CD4-positive, alpha-beta T cell treated with Interleukin-17A for 4 hours (primary cell): Measurements from ENCODE around the gene UBE2H.
"Not testable (repeated sequence)": the region's sequence is repeated elsewhere in the genome, so short reads cannot be mapped to it uniquely, and the experiment has no call there.

Experiments
- DNase-seq: peaks from one replicate; pipeline ENCODE4 v3.0.0-alpha.2; 2020; ENCODE audit warnings: mixed read lengths

UBE2H gene

GRCh38 chr7:129952653-129953560, at the start of gene UBE2H:
Gene UBE2H (minus strand): TSS chr7:129952960. CDS start chr7:129952555, 405 bp downstream.
- DNase-seq = peak; percentile 92

GRCh38 chr7:129998446-129998845, 45.7 kb upstream of the UBE2H start:
- no peak for DNase-seq

- no peak for DNase-seq
Observed at GRCh38 chr7:129997285-129997684, 44.5 kb upstream of the UBE2H start.

- DNase-seq = no peak
Observed at GRCh38 chr7:129993275-129993674, 40.5 kb upstream of the UBE2H start.

GRCh38 chr7:129990403-129991192, 37.8 kb upstream of the UBE2H start:
- DNase-seq = no peak

- peak; percentile 63 for DNase-seq
Observed at GRCh38 chr7:129989466-129989865, 36.7 kb upstream of the UBE2H start.

- DNase-seq = no peak
Observed at GRCh38 chr7:129986600-129986999, 33.8 kb upstream of the UBE2H start.

GRCh38 chr7:129980667-129981066, 27.9 kb upstream of the UBE2H start:
- DNase-seq = no peak

GRCh38 chr7:129975309-129975708, 22.5 kb upstream of the UBE2H start:
- no peak for DNase-seq

- no peak for DNase-seq
Observed at GRCh38 chr7:129970816-129971215, 18.1 kb upstream of the UBE2H start.

GRCh38 chr7:129969881-129970446, 17.2 kb upstream of the UBE2H start:
- no peak for DNase-seq

- no peak for DNase-seq
Observed at GRCh38 chr7:129968592-129969383, 16.0 kb upstream of the UBE2H start.

- not testable (repeated sequence) for DNase-seq
Observed at GRCh38 chr7:129960204-129960475, 7.4 kb upstream of the UBE2H start.

GRCh38 chr7:129959471-129960203, 6.9 kb upstream of the UBE2H start:
- DNase-seq = no peak

GRCh38 chr7:129958643-129959470, 6.1 kb upstream of the UBE2H start:
- DNase-seq = no peak

GRCh38 chr7:129955993-129956543, 3.3 kb upstream of the UBE2H start:
- no peak for DNase-seq

GRCh38 chr7:129952086-129952652, 591 bp downstream of the UBE2H start:
- DNase-seq = peak; percentile 43

GRCh38 chr7:129951226-129952085, 1.3 kb downstream of the UBE2H start:
- DNase-seq = peak; percentile 19

- no peak for DNase-seq
Observed at GRCh38 chr7:129950933-129951225, 1.9 kb downstream of the UBE2H start.
